K562 (cell line): ENCODE measurements around the gene FAM177B. TPM values are rescaled to one million over a fixed set of nuclear protein-coding genes. Genes with fewer than 3 reads are reported as not detected.

ENCODE experiments used
- CSDE1 ChIP-seq, 2 experiments: fragments of 450-650 bp; IDR thresholded peaks; 2 replicates each; pipeline ENCODE4 v1.6.1; 2016; ENCODE audit warnings: mild to moderate bottlenecking in 1 of 2
- MAFF ChIP-seq: IDR thresholded peaks from 2 replicates; pipeline ENCODE4 v1.6.1; 2012; ENCODE audit warnings: low read length, improper control_type of control experiment
- MAFG ChIP-seq: fragments of 450-650 bp; conservative IDR thresholded peaks from 2 replicates; pipeline ENCODE4 v1.6.1; 2016; ENCODE audit warnings: missing genetic modification characterization, missing compliant biosample characterization
- MTF1 ChIP-seq: fragments of 250-450 bp; sonication (Bioruptor Pico); IDR thresholded peaks from 2 replicates; pipeline ENCODE4 v1.9.0; 2021; ENCODE audit warnings: moderate library complexity, mild to moderate bottlenecking, inconsistent platforms, borderline replicate concordance
- NFE2 ChIP-seq: IDR thresholded peaks from 2 replicates; pipeline ENCODE4 v1.6.1; 2014; ENCODE audit warnings: antibody characterized with exemption, low read depth
- POLR2A ChIP-seq: fragments of 450-650 bp; conservative IDR thresholded peaks from 2 replicates; pipeline ENCODE4 v1.6.1; 2016
- PTBP1 ChIP-seq: fragments of 200-400 bp; formaldehyde crosslinking; IDR thresholded peaks from 2 replicates; pipeline ENCODE4 v1.6.1; 2017; ENCODE audit warnings: low read depth, low read length
- SIX5 ChIP-seq, 2 experiments: IDR thresholded peaks; 2 replicates each; pipeline ENCODE4 v1.6.1; 2011; ENCODE audit warnings: low read length in 2 of 2, borderline replicate concordance in 1 of 2, low read depth in 1 of 2, mild to moderate bottlenecking in 1 of 2, moderate library complexity in 1 of 2; ENCODE audit not compliant: insufficient read depth in 1 of 2
- TARDBP ChIP-seq: fragments of 450-650 bp; IDR thresholded peaks from 2 replicates; pipeline ENCODE4 v1.6.1; 2016
- TCF7 ChIP-seq: sonication (generic); IDR thresholded peaks from 2 replicates; pipeline ENCODE4 v1.6.1; 2016; ENCODE audit warnings: antibody characterized with exemption, borderline replicate concordance
- TSC22D4 ChIP-seq: fragments of 450-650 bp; IDR thresholded peaks from 2 replicates; pipeline ENCODE4 v1.6.1; 2016; ENCODE audit warnings: missing genetic modification characterization, missing biosample characterization, control low read depth
- XRCC5 ChIP-seq: fragments of 200-400 bp; formaldehyde crosslinking; IDR thresholded peaks from 2 replicates; pipeline ENCODE4 v1.6.1; 2017; ENCODE audit warnings: low read depth, mild to moderate bottlenecking, low read length
- polyA plus RNA-seq, 8 experiments: library from polyadenylated mRNA; depleted of rRNA in 4 of 8; stranded (reverse) in 5 of 8; unstranded in 3 of 8; fragments of >200 nt; fragmentation: Nextera tagmentation in 2 of 8; fragmentation: Illumina TruSeq in 1 of 8; extraction: Ambion mirVana in 2 of 8; extraction: Trizol in 1 of 8; gene quantifications; 2 replicates each; pipeline versions ENCODE4 v1.2.1 to v1.2.3, GENCODE V29; 2011 to 2014; ENCODE audit warnings: inconsistent platforms in 1 of 8, missing spikeins in 1 of 8
- total RNA-seq, 7 experiments: library from RNA; depleted of rRNA in 6 of 7; stranded (reverse); fragments of >200 nt in 6 of 7; fragmentation: Illumina TruSeq in 2 of 7; extraction: Trizol in 2 of 7; gene quantifications; 2 replicates each; pipeline versions ENCODE4 v1.2.1 to v1.2.3, GENCODE V29; 2011 to 2021; ENCODE audit warnings: low replicate concordance in 1 of 7
- TF ChIP-seq, protein P1 (sequence below): fragments of 450-650 bp; formaldehyde crosslinking; IDR thresholded peaks from 2 replicates; pipeline ENCODE4 v1.4.0; 2020; ENCODE audit warnings: mild to moderate bottlenecking, mixed read lengths
- TF ChIP-seq, protein P2 (sequence below): fragments of 200-800 bp; sonication (Bioruptor generic); IDR thresholded peaks from 2 replicates; pipeline ENCODE4 v1.6.1; 2016; ENCODE audit warnings: missing genetic modification characterization, missing compliant biosample characterization
- TF ChIP-seq, protein P3 (sequence below): fragments of 450-650 bp; formaldehyde crosslinking; conservative IDR thresholded peaks from 2 replicates; pipeline ENCODE4 v1.4.0; 2022; ENCODE audit warnings: mild to moderate bottlenecking, missing genetic modification characterization
- TF ChIP-seq, protein P4 (sequence below): fragments of 250-450 bp; sonication (Bioruptor Pico); IDR thresholded peaks from 2 replicates; pipeline ENCODE4 v1.8.0; 2022; ENCODE audit warnings: moderate library complexity, mild to moderate bottlenecking, inconsistent platforms
- TF ChIP-seq, protein P5 (sequence below), 2 experiments: fragments of 200-800 bp in 1 of 2; sonication (Bioruptor generic) in 1 of 2; sonication (generic) in 1 of 2; formaldehyde crosslinking in 1 of 2; IDR thresholded peaks in 1 of 2; conservative IDR thresholded peaks in 1 of 2; 2 replicates each; pipeline versions ENCODE4 v1.5.0 to v1.6.1; 2016 to 2020; ENCODE audit warnings: missing compliant biosample characterization in 1 of 2, missing genetic modification characterization in 1 of 2, missing genetic modification reagents in 1 of 2

The FAM177B gene
- total and polyA plus RNA-seq, 9 of the 15 experiments (the other 6 are each of a cell fraction or from before 2014, with no cell fraction given): not detected

DNA sequence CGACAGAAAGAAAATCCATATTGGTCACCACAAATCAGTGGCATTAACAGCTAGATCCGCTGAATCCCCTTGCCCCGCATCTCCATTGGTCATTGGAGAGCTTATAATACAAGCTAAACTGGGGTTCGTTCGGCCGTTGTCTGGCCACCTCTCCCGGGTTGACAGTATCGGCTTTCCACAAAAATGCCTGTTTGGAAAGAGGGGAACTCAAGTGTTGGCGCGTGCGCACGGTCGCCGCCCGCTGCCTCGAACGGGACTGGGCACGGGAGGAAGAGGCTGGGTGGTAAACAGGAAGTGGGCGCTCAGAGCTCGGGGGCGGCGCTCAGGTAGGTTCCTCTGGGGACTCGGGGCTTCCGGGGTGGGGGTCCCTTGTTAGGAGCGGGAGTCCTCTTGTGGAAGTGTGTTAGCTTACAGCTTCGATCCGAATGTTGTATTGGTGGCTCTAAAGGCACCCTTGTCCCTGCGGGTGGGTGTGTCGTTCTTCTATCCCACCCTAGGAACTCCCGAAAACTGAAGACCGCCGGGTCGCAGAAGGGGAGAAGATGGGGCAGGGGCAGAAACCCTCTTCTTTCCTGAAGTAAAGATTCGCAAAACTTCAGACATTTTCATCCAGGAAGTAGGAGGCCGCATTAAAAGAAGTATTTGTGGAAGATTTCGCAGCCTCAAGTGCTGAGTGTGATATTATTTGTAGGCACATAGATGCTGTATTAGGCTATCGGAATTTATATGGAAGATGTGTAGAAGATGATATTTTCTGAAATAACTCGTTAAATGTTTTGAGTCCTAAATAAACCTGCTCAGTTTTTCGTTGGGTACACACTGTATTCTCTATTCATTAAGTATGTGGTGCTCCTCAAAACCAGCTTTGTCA, 23.7 kb upstream of the FAM177B start (continued):
- TF ChIP-seq, protein P1, sequence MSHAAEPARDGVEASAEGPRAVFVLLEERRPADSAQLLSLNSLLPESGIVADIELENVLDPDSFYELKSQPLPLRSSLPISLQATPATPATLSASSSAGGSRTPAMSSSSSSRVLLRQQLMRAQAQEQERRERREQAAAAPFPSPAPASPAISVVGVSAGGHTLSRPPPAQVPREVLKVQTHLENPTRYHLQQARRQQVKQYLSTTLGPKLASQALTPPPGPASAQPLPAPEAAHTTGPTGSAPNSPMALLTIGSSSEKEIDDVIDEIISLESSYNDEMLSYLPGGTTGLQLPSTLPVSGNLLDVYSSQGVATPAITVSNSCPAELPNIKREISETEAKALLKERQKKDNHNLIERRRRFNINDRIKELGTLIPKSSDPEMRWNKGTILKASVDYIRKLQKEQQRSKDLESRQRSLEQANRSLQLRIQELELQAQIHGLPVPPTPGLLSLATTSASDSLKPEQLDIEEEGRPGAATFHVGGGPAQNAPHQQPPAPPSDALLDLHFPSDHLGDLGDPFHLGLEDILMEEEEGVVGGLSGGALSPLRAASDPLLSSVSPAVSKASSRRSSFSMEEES (CRISPR knock-in tag): no peak
- TF ChIP-seq PTBP1 (no peak), NFE2 (no peak), POLR2A (peak; percentile 86), SIX5 (IDR thresholded peaks at IDR 0.05; ENCODE audit: borderline replicate concordance in 1 of 2, insufficient read depth in 1 of 2, low read depth in 1 of 2, low read length in 2 of 2) (0 out of 4 replicates have a peak, but pooled peaks of 1 of the 2 experiments have one; percentile 4), CSDE1 (IDR thresholded peaks at IDR 0.05) (no peak), MAFG (tag) (no peak), MTF1 (no peak), XRCC5 (peak; percentile 95), TARDBP (no peak), MAFF (peak; percentile 7; the same call in 1 of the 2 replicates), TSC22D4 (no peak), TCF7 (no peak)
- TF ChIP-seq, protein P2, sequence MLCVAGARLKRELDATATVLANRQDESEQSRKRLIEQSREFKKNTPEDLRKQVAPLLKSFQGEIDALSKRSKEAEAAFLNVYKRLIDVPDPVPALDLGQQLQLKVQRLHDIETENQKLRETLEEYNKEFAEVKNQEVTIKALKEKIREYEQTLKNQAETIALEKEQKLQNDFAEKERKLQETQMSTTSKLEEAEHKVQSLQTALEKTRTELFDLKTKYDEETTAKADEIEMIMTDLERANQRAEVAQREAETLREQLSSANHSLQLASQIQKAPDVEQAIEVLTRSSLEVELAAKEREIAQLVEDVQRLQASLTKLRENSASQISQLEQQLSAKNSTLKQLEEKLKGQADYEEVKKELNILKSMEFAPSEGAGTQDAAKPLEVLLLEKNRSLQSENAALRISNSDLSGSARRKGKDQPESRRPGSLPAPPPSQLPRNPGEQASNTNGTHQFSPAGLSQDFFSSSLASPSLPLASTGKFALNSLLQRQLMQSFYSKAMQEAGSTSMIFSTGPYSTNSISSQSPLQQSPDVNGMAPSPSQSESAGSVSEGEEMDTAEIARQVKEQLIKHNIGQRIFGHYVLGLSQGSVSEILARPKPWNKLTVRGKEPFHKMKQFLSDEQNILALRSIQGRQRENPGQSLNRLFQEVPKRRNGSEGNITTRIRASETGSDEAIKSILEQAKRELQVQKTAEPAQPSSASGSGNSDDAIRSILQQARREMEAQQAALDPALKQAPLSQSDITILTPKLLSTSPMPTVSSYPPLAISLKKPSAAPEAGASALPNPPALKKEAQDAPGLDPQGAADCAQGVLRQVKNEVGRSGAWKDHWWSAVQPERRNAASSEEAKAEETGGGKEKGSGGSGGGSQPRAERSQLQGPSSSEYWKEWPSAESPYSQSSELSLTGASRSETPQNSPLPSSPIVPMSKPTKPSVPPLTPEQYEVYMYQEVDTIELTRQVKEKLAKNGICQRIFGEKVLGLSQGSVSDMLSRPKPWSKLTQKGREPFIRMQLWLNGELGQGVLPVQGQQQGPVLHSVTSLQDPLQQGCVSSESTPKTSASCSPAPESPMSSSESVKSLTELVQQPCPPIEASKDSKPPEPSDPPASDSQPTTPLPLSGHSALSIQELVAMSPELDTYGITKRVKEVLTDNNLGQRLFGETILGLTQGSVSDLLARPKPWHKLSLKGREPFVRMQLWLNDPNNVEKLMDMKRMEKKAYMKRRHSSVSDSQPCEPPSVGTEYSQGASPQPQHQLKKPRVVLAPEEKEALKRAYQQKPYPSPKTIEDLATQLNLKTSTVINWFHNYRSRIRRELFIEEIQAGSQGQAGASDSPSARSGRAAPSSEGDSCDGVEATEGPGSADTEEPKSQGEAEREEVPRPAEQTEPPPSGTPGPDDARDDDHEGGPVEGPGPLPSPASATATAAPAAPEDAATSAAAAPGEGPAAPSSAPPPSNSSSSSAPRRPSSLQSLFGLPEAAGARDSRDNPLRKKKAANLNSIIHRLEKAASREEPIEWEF (CRISPR knock-in tag): no peak
- TF ChIP-seq, protein P3, sequence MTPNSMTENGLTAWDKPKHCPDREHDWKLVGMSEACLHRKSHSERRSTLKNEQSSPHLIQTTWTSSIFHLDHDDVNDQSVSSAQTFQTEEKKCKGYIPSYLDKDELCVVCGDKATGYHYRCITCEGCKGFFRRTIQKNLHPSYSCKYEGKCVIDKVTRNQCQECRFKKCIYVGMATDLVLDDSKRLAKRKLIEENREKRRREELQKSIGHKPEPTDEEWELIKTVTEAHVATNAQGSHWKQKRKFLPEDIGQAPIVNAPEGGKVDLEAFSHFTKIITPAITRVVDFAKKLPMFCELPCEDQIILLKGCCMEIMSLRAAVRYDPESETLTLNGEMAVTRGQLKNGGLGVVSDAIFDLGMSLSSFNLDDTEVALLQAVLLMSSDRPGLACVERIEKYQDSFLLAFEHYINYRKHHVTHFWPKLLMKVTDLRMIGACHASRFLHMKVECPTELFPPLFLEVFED (CRISPR knock-in tag): 0 out of 2 replicates have a peak, but pooled peaks have one; percentile 40
- TF ChIP-seq, protein P4, sequence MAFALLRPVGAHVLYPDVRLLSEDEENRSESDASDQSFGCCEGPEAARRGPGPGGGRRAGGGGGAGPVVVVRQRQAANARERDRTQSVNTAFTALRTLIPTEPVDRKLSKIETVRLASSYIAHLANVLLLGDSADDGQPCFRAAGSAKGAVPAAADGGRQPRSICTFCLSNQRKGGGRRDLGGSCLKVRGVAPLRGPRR: no peak
- TF ChIP-seq, protein P5, sequence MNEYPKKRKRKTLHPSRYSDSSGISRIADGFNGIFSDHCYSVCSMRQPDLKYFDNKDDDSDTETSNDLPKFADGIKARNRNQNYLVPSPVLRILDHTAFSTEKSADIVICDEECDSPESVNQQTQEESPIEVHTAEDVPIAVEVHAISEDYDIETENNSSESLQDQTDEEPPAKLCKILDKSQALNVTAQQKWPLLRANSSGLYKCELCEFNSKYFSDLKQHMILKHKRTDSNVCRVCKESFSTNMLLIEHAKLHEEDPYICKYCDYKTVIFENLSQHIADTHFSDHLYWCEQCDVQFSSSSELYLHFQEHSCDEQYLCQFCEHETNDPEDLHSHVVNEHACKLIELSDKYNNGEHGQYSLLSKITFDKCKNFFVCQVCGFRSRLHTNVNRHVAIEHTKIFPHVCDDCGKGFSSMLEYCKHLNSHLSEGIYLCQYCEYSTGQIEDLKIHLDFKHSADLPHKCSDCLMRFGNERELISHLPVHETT (CRISPR knock-in tag; conservative IDR thresholded peaks at IDR 0.05 in 1 of 2, IDR thresholded peaks at IDR 0.05 in 1 of 2): no peak; a peak in 1 of 4 replicates
